LNCaP clone FGC (cell line): ENCODE measurements around the gene C11orf86.
"Not testable (repeated sequence)": the region's sequence is repeated elsewhere in the genome, so short reads cannot be mapped to it uniquely, and the experiment has no call there.

Experiments used
- DNase-seq: peaks from one replicate; pipeline ENCODE4 v3.0.0-alpha.2; 2011; ENCODE audit warnings: low read depth
- H3K4me3 ChIP-seq: 2 replicates; pipeline ENCODE4 v1.5.1; 2011; ENCODE audit warnings: mild to moderate bottlenecking, low read depth, low read length, control low read depth
- TF ChIP-seq, protein P1 (sequence below): IDR thresholded peaks from 2 replicates; pipeline ENCODE4 v1.5.1; 2012; ENCODE audit warnings: mild to moderate bottlenecking; ENCODE audit not compliant: control insufficient read depth, insufficient read depth; ENCODE audit errors: extremely low read depth

The C11orf86 gene

DNA sequence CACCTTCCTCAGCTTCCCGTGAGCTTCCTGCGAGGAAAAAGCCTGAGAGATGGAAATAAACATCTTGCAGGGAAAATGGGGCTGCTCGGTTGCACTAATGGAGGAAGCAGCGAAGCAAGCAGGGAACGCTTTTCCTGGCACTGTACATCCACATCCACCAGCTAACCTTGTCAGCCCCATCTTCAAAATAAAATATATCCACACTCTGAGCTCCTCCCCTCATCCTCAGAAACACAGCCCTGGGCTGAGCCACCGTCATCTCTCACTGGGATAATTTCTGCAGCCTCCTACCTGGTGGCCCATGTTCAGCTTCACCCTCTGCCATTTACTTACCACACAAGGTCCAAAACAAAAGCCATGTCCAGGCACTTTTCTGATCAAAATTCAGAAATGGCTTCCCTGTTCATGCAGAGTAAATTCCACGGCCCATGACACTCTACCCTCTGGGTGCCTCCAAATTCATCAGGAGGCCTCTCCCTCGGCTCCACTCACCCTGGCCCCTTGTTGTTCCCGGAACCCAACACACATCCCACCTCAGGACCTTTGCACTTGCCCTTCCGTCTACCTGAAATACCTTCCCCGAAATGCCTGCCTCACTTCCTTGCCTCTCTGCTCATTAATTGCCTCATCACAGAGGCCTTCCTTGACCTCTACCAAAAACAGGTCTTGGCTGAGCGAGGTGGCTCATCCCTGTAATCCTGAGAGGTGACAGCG is 13.0 kb downstream of the C11orf86 start:
- no peak for DNase-seq
- H3K4me3 ChIP-seq = no peak overlapping the region
- TF ChIP-seq, protein P1, sequence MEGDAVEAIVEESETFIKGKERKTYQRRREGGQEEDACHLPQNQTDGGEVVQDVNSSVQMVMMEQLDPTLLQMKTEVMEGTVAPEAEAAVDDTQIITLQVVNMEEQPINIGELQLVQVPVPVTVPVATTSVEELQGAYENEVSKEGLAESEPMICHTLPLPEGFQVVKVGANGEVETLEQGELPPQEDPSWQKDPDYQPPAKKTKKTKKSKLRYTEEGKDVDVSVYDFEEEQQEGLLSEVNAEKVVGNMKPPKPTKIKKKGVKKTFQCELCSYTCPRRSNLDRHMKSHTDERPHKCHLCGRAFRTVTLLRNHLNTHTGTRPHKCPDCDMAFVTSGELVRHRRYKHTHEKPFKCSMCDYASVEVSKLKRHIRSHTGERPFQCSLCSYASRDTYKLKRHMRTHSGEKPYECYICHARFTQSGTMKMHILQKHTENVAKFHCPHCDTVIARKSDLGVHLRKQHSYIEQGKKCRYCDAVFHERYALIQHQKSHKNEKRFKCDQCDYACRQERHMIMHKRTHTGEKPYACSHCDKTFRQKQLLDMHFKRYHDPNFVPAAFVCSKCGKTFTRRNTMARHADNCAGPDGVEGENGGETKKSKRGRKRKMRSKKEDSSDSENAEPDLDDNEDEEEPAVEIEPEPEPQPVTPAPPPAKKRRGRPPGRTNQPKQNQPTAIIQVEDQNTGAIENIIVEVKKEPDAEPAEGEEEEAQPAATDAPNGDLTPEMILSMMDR = no peak

DNA sequence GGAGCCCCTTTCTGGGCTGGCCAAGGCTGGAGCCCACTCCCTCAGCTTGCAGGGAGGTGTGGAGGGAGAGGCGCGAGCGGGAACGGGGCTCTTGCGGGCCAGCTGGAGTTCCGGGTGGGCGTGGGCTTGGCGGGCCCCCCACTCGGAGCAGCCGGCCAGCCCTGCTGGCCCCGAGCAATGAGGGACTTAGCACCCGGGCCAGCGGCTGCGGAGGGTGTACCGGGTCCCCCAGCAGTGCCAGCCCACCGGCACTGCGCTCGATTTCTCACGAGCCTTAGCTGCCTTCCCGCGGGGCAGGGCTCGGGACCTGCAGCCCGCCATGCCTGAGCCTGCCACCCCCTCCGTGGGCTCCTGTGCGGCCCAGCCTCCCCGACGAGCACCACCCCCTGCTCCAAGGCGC is 13.6 kb downstream of the C11orf86 start:
- not testable (repeated sequence) for DNase-seq, H3K4me3 ChIP-seq

DNA sequence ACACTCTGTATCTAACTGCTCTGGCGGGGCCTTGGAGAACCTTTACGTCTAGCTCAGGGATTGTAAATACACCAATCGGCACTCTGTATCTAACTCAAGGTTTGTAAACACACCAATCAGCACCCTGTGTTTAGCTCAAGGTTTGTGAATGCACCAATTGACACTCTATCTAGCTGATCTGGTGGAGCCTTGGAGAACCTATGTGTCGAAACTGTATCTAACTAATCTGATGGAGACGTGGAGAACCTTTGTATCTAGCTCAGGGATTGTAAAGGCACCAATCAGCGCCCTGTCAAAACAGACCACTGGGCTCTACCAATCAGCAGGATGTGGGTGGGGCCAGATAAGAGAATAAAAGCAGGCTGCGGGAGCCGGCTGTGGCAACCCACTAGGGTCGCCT is 14.3 kb downstream of the C11orf86 start:
- DNase-seq, H3K4me3 ChIP-seq: not testable (repeated sequence)

DNA sequence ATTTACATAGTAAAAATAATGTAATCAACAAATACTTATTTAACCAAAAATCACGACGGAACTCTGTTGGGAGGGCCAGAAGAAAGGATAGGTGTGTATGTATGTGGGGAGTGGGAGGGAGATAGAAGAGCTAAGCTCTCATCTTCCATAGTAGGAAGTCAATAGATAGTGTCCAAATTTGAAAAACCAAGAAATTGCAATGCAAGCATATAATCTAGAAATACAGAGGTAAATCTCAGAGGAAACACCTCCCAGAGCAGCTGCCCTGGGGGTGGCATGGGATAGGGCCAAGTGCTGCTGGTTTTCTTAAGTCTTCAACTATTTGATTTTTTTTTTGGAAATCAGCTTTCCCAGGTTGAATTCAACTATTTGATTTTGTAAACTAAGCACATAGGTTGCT is 16.9 kb downstream of the C11orf86 start:
- TF ChIP-seq, protein P1 = no peak
- H3K4me3 ChIP-seq = no peak overlapping the region
- DNase-seq = no peak

DNA sequence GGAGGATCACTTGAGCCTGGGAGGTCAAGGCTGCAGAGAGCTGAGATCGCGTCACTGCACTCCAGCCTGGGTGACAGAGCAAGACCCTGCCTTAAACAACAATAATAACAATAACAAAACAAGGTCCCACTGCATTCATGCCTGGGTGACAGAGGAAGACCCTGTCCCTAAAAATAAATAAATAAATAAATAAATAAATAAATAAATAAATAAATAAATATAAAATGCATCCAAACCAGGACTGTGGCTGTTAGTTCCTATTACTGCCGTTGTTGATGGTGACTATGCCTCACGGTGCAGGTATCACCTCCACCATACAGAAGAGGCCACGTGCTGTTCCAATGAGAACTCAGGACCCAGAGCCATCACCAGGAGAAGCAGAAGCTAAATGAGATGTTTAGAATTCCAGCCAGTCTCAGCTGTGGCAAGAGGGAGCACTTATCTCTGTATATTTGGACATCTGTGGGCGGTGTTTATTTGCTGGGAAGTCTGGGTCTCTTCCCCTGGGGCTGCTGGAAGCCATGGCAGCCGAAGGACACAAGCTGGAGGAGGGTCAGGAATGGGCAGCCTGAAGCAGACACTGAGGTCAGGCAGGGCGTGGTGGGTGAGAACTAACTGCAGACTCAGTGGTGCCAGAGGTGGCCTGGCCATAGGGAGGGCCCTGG is 21.6 kb downstream of the C11orf86 start:
- TF ChIP-seq, protein P1 = no peak
- no peak overlapping the region for H3K4me3 ChIP-seq
- no peak for DNase-seq

DNA sequence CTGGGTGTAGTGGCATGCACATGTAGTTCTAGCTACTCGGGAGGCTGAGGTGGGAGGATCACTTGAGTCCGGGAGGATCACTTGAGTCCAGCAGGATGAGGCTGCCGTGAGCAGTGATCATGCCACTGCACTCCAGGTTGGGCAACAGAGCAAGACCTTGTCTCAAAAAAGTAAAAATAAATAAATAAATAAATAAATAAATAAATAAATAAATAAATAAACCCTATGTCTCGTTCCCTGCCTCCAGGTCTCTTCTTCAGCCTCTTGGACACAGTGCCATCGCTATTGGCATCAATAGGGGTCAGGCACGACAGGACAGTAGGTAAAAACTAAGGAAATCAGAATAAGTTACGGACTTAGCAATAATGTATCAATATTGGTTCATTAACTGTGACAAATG is 24.5 kb downstream of the C11orf86 start:
- no peak for DNase-seq
- TF ChIP-seq, protein P1 = no peak
- no peak overlapping the region for H3K4me3 ChIP-seq

DNA sequence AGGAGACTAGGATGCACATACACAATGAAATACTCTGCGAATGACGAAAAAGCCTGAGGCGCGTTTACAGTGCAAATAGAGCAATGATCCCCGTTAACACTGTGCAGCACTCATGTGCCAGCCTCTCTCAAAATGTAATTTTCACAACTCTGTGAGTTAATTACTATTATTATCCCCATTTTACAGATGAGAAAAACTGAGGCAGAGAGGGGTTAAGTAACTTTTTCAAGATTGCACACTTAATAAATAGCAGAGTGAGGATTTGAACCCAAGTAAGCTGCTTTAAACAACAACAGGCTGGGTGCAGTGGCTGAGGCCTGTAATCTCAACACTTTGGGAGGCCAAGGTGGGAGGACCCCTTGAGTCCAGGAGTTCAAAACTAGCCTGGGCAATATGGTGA is 26.2 kb downstream of the C11orf86 start:
- TF ChIP-seq, protein P1 = no peak
- DNase-seq = no peak
- H3K4me3 ChIP-seq = no peak overlapping the region

DNA sequence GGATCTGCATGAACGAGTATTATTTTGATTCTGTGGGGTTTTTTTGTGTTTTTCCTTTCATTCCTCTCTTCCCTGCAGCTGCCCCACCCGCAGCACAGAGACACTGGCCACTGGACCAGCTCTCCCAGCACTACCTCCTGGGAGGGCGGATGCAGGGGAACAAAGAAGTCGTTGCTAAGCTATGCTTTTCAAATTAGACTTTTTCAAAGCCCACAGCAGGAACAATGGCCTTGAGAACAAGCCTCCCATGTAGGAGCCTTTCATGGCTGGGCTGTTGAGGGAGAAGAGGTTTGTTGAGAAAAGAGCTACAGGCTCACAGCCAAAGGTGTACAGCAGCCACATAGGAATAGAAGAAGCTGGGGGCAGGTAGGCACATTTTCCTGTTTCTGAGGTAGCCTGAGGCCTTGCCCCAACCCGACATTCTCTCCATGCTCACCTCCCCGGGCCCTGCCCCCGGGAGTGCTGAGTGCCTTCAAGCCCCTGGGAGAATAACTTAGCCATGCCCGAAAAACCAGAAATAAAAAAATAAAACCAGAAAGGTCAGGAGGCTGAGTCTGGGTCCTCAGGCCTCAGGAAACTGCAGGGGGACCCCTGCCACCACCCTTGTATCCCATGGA is 27.3 kb downstream of the C11orf86 start:
- TF ChIP-seq, protein P1 = no peak
- H3K4me3 ChIP-seq = no peak overlapping the region
- no peak for DNase-seq
